Measurements from ENCODE around the gene THUMPD1. TPM values are rescaled to one million over a fixed set of nuclear protein-coding genes. Genes with fewer than 3 reads are reported as not detected.
"Not testable (repeated sequence)": the region's sequence is repeated elsewhere in the genome, so short reads cannot be mapped to it uniquely, and the experiment has no call there.

The THUMPD1 gene, protein sequence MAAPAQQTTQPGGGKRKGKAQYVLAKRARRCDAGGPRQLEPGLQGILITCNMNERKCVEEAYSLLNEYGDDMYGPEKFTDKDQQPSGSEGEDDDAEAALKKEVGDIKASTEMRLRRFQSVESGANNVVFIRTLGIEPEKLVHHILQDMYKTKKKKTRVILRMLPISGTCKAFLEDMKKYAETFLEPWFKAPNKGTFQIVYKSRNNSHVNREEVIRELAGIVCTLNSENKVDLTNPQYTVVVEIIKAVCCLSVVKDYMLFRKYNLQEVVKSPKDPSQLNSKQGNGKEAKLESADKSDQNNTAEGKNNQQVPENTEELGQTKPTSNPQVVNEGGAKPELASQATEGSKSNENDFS
- 94.1 TPM for total RNA-seq

DNA sequence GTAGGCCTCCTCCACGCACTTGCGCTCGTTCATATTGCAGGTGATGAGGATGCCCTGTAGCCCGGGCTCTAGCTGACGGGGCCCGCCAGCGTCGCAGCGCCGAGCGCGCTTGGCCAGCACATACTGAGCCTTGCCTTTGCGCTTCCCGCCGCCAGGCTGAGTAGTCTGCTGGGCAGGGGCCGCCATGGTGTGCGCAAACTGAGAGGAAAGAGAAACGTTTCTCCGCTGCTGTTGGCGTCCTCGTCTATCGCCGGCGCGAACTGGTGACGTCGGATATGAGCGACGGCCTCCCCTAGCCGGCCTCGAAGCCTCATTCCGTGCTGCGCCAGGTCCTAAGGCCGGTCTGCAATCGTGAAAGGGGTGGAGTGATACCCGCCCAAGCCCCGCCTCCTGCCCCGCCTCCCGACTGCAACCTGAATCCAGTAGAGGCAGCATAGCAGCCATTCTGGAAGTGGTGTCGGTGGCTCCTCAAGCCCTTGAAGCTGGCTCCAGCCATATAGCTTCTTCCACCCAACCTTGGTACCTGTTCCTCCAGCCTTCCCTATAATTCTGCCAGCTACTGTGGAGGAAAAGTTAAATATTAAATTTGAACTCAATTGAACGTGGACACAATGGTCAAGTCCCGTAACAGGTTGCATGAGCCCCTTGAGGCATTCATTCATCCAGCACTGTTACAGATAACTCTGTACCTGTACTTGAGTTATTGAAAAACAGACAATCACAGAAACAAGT, at the start of gene THUMPD1:
TSS of gene THUMPD1 (minus strand) at position 265 of the 732 bp plus-strand sequence. CDS start at position 186, 79 bp downstream.
- DNase-seq, result peak; percentile 92

DNA sequence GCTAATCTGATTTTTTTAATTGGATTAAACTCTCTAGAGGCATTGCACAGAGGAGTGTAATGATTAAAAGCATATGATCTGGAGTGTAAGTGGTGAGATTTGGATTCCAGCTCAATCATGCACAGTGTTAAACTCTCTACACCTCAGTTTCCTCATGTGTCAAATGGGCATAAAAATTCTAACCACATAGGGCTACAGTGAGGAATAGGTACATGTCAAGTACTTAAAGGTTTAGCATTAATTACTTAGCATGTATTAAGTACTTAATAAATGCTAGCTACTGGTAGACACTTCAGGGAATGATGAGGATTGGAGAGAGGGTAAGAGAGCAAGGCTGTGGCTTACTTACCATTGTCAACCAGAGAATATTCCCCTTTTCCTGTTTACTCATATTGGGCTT, 47.5 kb upstream of the THUMPD1 start:
- no peak for DNase-seq

DNA sequence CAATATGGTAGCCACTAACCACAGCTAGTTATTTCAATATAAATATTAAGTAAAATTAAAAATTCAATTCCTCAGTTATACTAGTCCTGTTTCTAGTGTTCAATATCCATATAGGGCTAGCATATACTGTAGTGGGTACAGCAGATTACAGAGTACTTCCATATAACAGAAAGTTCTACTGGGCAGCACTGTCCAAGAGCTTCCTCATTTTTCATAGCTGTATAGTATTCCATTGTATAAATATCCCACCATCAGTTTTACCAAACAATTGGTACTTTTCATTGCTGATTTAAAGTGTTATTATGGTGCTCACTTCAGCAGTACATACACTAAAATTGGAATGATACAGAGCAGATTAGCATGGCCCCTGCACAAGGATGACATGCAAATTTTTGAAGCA, 42.6 kb upstream of the THUMPD1 start:
- no peak for DNase-seq

DNA sequence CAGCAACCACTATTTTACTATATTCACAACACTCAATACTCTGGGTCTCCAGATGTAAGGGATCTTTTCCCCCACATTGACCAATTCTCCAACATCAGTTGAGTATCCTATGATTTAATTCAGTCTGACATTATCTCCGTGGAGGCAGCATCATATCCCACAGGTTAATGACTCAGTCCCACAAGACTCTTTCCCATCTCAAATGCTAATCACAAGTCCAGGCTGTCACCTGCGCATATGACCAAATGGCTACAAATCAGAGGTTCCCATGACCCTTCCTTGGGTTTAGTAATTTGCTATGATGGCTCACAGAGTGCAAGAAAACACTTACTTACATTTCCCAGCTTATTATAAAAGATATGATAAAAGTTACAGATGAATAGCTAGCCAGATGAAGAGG, 40.9 kb upstream of the THUMPD1 start:
- no peak for DNase-seq

DNA sequence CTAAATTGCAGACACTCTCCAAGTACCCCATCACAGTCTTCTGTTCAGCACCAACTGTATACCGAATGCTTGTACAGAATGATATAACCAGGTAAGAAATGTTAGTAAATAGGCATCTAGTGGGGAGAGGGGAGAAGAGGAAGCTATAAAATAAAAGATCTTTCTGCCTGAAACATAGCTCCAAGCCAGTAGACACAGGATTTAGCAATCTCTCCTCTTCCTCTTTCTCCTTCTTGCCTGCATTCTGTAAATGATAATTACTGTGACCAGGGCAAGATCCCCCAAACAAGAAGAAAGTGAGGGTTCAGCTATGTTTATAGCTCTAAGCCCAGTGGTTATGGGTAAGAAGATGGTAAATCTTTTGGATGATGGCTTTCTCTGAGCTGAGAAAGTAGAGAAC, 40.1 kb upstream of the THUMPD1 start:
- no peak for DNase-seq

DNA sequence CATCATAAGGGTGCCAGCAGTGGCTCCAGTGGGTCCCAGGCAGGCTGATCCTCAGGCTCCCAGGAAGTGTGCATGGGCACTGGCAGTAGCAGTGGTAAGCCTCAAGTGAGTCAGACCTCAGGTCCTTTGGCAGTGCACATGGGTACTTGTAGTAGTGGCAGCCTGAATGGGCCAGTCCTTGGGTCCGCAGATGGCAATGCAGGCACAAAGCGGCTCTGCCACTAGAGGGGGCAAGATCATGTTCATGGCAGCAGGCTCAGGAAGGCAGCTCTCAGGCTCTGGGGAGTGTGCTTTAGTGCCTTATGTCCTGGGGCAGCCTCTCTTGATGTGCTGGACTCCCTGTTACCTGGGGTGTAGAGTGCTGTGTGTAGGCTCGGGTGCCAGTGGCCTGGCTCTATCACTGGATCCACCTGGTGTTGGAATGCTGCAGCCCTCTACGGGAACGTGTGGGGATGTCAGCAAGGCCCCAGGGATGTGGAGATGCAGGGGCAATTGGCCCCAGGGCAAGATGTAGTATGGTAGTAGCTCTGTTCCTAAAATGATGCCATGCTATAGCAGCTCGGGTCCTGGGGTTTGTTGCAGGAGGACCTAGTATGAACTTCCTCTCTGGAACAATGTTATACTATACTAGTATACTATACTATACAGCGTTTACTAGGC, 33.2 kb upstream of the THUMPD1 start:
- no peak for DNase-seq

DNA sequence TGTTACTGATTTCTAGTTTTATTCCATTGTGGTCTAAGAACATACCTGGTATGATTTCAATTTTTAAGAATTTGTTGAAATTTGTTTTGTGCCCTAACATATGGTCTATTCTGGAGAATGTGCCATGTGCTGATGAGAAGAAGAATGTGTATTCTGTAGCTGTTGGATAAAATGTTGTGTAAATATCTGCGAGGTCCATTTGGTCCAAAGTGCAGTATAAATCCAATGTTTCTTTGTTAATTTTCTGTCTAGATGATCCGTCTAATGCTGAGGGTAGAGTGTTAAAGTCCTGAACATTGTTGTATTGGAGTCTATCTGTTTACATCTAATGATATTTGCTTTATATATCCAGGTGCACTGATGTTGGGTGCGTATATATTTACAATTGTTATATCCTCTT, 32.1 kb upstream of the THUMPD1 start:
- no peak for DNase-seq

DNA sequence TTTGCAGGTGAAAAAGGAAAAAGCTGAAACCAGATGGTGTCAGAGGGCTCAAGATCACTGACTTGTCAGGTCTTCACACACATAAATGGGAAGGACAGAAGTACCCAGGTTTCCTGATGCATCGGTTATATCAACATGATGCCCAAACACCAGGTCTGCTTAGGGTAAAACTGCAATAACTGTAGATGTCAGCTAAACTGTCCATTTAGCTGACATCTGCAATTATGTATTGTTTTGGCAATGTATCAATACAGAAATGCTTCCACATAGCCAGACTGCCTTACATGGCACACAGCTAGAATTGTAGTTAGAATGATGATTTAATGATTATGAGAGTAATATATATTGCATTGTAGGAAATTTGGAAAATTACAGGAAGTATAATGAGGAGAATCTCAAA, 27.2 kb upstream of the THUMPD1 start:
- DNase-seq, result no peak

DNA sequence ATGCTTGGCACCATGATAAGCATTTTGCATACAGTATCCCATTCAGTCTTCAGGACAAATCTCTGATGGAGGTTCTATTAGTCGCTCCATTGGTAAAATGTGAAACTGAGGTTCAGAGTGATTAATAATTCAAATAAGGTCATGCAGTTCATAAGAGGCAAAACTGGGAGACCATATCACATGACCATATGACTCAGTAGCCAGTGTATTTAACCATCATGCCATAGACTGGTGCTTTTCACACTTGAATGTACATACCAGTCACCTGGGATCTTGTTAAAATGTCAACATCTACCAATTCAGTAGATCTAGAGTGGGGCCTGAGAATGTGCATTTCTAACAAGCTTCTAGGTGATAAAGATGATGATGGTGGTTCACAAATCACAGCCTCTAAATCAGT, 26.5 kb upstream of the THUMPD1 start:
- DNase-seq, result no peak

DNA sequence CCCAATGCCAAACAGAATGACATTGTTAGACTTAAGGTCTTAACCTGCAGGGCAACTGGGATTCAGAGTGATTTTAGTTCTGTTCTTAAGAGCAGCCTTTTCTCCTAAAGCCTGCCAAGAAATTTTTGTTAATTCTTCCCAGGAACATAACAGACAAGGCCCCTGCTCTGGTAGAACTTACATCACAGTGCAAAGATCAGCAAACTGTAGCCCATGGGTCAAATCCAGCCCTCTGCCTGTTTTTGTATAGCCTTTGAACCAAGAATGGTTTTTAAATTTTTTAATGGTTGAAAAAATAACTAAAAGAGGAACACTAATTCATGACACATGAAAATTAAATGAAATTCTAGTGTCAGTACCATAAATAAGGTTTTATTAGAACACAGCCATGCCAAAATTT, 26.0 kb upstream of the THUMPD1 start:
- no peak for DNase-seq

DNA sequence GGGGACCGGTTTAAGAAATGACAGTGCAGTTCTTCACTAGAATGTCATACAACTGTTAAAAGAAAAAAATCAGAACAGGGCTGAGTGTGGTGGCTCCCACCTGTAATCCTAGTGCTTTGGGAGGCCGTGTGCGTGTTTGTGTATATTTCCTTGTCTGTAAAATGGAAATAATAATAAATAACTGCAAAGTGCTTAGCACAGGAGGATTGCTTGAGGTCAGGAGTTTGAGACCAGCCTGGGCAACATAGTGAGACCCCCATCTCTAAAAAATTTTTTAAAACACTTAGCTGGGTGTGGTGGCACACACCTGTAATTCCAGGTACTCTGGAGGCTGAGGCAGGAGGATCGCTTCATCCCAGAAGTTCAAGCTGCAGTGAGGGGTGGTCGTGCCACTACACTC, 24.7 kb upstream of the THUMPD1 start:
- no peak for DNase-seq

DNA sequence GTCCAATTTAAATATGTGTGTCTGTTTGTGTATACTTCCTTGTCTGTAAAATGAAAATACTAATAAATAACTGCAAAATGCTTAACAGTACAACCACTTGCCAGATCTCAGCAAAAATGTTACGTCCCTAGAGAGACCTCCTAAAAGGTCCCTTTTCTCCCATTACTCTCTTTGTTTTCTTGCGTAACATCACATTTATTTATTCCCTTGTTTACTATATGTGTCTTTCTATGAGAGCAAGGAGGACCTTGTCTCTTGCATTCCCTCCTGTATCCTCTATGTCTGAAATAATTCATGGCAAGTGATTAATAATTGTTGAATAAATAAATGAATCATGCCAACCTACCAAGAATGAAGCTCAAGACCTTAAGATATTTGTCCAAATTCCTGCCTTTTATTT, 24.1 kb upstream of the THUMPD1 start:
- no peak for DNase-seq

DNA sequence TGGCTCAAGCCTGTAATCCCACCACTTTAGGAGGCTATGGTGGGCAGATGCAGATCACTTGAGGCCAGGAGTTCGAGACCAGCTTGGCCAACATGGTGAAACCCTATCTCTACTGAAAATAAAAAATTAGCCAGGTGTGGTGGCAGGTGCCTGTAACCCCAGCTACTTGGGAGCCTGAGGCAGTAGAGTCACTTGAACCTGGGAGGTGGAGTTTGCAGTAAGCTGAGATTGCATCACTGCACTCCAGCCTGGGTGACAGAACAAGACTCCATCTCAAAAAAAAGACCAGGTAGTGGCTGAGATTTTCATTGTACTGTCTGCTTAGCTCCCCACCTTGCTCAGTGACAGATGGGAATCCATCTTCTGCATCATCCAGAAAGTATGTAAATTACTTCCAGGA, 22.8 kb upstream of the THUMPD1 start:
- not testable (repeated sequence) for DNase-seq

DNA sequence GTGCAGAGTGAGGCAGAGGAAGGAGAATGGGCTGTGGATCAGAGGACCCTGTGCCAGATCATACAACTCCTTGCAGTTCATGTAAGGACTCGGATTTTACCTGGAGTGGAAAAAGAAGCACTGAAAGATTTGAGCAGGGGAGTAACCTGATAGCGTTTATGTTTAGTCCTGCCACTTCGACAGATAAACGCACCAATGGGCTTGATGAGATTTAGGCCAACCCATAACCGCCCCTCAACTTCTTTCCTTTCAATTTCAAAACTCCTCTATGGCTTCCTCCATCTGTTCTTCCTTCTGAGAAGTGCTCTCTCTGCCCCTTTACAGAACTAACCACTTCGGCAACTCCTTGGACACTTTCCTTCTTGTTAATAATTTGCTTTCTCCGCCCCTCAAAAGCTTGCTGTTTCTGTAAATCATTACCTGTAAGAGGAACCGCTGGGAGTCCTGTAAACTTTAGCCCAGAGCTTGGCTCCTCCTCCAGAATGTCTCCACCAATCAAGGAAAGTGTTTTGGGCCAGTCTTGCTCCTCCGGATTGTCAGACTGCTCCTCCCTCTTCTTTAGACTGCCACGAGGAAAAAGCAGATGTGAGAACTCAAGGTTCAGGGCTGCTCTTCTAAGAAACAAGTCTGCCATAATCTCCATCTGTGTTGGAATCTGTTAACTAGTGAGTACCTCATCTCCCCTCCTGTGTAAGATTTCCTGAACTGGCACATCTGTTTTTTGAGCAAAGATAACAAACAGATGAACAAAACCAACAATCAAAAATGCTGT, 22.0 kb upstream of the THUMPD1 start, which contains the start of gene ACSM3:
TSS of gene ACSM3 (plus strand) at position 554 of the 772 bp plus-strand sequence. CDS start 6,021 bp downstream, outside the sequence.
- DNase-seq, result no peak

DNA sequence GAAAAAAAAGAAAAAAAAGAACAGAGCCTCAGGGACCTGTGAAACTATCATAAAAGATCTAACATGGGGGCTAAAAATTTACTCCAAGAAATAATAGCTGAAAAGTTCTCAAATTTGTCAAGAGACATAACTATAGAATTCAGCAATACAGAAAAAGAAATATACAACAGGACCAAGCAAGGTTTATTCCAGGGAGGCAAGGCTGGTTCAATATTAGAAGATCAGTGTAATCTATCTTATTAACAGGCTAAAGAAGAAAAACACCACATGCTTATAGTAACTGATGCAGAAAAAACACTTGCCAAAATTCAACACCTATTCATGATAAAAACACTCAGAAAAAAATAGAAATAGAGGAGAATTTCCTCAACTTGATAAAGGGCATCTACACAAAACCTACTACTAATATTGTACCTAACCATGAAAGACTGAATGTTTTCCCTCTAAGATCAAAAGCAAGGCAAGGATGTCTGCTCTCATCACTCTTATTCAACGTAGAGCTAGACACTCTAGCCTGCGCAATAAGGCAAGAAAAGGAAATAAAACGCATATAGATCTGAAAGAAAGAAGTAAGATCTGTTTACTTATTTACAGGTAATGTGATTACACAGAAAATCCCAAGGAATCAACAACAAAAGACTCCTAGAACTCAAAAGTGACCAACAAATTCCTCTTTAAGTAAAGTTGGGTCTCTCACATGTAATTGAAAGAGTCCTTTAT, 20.9 kb upstream of the THUMPD1 start:
- DNase-seq, result no peak

DNA sequence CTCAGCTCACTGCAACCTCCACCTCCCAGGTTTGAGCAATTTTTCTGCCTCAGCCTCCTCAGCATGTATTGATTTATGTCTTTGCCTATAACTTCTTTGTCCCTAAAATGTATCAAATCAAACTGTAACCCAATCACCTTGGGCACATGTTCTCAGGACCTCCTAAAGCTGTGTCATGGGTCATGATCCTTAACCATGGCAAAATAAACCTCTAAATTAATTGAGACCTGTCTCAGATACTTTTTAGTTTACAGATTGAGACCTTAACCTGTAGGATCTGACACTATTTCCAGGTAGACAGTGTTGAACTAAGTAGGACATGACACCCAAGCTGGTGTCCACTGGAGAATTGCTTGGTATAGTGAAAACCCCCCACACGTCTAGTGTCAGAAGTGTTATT, 19.6 kb upstream of the THUMPD1 start:
- DNase-seq, result no peak

DNA sequence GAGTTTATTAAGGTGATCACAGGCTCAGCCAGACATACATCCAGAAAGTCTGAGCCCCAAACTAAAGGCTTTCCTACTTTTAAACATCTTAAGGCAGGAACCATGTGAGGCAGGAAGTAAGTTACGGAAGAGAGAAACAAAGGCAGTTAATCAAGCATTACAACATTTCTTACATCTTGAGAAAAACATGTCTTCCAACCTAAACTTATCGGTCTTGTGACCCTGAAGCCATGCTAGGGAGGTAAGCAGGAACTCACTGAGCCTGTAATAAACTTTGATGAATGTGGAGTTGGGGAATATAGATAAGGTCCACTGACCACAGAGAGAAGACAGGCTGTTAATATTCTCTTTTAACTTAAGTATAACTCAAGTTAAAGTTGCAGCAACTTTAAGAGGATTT, 18.7 kb upstream of the THUMPD1 start:
- DNase-seq, result no peak

DNA sequence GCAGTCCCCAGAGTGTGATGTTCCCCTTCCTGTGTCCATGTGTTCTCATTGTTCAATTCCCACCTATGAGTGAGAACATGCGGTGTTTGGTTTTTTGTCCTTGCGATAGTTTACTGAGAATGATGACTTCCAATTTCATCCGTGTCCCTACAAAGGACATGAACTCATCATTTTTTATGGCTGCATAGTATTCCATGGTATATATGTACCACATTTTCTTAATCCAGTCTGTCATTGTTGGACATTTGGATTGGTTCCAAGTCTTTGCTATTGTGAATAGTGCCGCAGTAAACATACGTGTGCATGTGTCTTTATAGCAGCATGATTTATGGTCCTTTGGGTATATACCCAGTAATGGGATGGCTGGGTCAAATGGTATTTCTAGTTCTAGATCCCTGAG, 14.2 kb upstream of the THUMPD1 start:
- DNase-seq, result not testable (repeated sequence)

DNA sequence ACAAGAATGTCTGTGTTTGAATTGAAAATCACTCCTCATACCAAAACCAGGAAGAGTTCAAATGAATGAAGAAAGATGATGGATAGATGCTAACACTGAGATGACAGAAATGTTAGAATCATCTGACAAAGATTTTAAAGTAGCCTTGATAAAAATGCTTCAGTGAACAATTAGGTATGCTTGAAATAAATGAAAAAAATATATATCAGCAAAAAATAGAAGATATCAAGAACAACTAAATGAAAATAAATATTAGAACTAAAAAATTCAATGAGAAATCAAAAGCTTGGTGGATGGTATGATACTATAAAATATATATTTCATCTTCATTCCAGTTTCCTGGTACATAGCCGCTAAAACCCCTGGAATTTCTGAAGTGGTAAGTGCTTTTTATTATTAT, 13.6 kb upstream of the THUMPD1 start:
- no peak for DNase-seq

DNA sequence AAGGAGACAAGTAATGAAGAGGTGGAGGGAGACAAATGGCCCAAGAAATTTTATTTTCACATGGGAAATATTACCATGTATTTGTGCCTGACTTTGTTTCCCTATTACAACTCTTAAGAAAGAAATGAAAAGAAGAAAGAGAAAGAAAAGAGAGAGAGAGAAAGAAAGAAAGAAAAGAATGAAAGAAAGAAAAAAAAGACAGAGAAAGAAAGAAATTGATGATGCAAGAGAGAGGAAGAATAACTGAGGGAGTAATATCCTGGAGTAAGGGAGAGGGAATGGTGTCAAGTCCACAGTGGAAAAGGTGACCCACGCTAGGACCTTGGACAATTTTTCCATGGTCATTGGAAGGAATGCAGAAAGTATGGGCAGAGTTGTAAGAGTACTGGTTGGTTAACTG, 12.1 kb upstream of the THUMPD1 start:
- no peak for DNase-seq

DNA sequence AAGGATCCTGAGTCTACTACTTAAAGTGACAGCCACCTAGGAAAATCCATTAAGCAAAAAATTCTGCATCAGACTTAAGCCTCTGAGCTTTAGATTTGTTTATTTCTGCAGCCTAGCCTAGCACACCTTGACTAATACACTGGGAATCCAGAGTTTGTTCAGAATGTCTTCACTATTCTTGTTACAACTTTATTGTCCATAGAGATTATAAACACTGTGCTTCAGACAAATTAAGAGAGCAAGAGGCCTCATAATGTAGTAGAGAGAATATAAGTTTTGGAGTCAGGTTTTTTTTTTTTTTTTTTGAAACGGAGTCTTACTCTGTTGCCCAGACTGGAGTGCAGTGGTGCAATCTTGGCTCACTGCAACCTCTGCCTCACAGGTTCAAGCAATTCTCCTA, 8.9 kb upstream of the THUMPD1 start:
- DNase-seq, result no peak

DNA sequence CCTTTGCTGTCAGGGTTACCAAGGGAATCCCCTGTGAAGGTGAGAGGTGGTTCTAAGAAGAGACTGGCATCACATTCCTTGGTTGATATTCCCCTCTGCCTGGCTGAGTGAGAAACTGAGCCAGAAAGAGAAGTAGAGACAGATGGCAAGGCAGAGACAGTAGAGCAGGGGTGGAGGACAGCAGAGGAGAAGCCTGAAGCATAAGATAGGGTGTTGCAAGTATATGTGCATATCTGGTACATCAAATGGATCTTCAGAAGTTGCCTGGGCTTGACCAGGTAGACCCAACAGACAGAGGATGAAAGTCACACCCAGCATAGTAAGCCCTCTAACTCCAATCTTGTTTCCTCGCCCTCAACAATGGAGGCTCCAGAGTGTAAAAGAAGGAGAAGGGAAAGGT, 7.9 kb upstream of the THUMPD1 start:
- DNase-seq, result no peak
